GM20431 (cell line): ENCODE measurements around the gene CXCL11.
"Not testable (repeated sequence)": the region's sequence is repeated elsewhere in the genome, so short reads cannot be mapped to it uniquely, and the experiment has no call there.

Experiments used
- in situ Hi-C: fragments of 300-500 bp; cut with MseI, MboI; formaldehyde crosslinking; loops from one replicate; pipeline ENCODE4 v1.15.0; 2020; ENCODE audit warnings: low sequenced_read_pairs; ENCODE audit not compliant: unreplicated experiment

CXCL11 gene

GRCh38 chr4:76003620-76004019, 32.2 kb downstream of the CXCL11 start:
- in situ Hi-C loops, result loop anchor here (5.0 kb wide), 1 partner anchor 59 kb away; no protein-coding TSS in a partner anchor

GRCh38 chr4:76003035-76003434, 32.8 kb downstream of the CXCL11 start:
- in situ Hi-C loops, result loop anchor here (5.0 kb wide), 1 partner anchor 59 kb away; no protein-coding TSS in a partner anchor

GRCh38 chr4:76002176-76002575, 33.7 kb downstream of the CXCL11 start:
- in situ Hi-C loops, result loop anchor here (5.0 kb wide), 1 partner anchor 60 kb away; no protein-coding TSS in a partner anchor

GRCh38 chr4:76001700-76002099, 34.2 kb downstream of the CXCL11 start:
- in situ Hi-C loops, result loop anchor here (5.0 kb wide), 1 partner anchor 61 kb away; no protein-coding TSS in a partner anchor

- in situ Hi-C loops, result loop anchor here (5.0 kb wide), 1 partner anchor 62 kb away; no protein-coding TSS in a partner anchor
These were observed 35.6 kb downstream of the CXCL11 start for GRCh38 chr4:76000279-76000678.

DNA sequence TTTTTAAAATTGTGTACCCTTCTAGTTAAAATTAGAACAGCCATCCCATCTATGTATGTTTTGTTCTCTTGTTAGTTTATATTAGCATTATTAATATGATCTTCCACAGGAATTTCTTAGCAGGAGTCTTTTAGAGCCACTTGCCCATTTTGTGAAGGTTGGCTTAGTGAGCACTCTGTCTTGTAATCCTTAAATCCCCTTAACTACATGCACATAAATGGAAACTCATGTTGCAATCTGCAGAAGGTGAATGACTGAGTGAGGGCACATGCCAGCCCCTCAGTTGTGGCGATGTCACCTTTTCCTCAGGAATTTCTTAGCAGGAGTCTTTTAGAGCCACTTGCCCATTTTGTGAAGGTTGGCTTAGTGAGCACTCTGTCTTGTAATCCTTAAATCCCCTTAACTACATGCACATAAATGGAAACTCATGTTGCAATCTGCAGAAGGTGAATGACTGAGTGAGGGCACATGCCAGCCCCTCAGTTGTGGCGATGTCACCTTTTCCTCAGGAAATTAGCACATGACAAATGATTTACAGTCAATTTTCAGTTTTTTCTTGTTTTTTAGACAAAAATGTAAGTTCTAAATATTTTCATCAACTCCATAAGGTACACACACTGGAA, 37.2 kb downstream of the CXCL11 start:
- in situ Hi-C loops, result not testable (repeated sequence)

GRCh38 chr4:75997946-75998345, 37.9 kb downstream of the CXCL11 start:
- in situ Hi-C loops, result no loop called here

DNA sequence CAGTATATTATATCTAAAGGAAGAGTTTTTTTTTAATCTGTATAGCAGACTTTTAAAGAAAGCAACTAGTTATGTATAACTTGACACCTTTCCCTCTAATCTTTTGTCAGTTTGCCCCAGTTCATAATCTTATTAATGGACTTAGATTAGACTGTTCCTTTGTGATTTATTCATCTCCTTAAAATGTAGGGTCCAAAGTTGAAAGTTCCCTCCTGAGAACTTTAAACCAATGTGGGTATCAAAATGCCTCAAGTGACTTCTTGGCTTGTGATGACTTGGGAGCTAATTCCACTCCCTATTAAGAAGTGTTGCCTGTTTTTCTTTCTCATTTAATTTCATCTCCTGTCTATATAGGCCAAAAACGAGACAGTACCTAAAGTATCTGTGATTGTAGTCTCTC, 38.8 kb downstream of the CXCL11 start:
- in situ Hi-C loops, result no loop called here

GRCh38 chr4:75995727-75996126, 40.1 kb downstream of the CXCL11 start:
- in situ Hi-C loops, result no loop called here

DNA sequence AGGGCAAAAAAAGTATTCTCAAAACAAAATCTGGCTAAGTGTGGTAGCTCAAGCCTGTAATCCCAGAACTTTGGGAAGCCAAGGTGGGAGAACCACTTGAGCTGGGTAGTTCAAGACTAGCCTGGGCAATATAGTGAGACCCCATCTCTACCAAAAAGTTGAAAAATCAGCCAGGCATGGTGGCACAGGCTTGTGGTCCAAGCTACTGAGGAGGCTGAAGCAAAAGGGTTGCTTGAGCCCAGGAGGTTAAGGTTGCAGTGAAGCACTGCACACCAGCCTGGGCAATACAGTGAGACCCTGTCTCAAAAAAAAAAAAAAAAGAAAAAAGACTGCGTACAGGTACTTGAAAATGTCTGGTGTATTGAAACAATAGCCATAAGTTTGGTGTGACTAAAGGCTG, 43.4 kb downstream of the CXCL11 start:
- in situ Hi-C loops, result no loop called here

- in situ Hi-C loops, result no loop called here
These were observed 45.9 kb downstream of the CXCL11 start for GRCh38 chr4:75989846-75990528.

DNA sequence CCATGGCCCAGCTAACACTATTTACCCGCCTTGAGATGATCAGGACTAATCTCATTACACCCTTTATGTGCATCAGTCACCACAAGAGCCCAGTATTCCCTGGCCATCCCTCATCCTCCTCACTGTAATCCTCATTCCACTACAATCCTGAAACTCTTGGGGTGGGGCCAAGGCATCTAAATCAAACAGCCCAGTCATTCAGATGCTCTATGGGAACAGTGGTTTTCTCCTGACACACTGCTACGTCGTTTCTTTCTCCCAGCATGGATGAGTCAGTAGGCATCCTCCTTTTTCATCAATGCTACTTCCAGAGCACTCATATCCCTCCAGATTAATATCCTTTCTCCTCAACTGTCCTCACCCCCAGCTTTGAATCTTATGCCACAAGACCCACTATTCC, 50.8 kb downstream of the CXCL11 start:
- in situ Hi-C loops, result no loop called here
